ENCODE results near the gene GOLGA5.

- TF ChIP-seq EZH2 (IDR thresholded peaks at IDR 0.05; ENCODE audit: low read length, unreplicated experiment) (no peak), CTCF (conservative IDR thresholded peaks at IDR 0.05; ENCODE audit: low read depth, low read length) (no peak)
Observed at GRCh38 chr14:92774572-92774971, 19.5 kb upstream of the GOLGA5 start.

All from PC-3 (cell line).